Islet of Langerhans (tissue), 1 donor: ENCODE results near the gene GABRG3.

Experiments used
- FAIRE-seq: peaks from one replicate; lab custom pipeline; 2011; peaks lifted over from hg19 to GRCh38; lab: Jason Lieb, UNC

GABRG3 gene

DNA sequence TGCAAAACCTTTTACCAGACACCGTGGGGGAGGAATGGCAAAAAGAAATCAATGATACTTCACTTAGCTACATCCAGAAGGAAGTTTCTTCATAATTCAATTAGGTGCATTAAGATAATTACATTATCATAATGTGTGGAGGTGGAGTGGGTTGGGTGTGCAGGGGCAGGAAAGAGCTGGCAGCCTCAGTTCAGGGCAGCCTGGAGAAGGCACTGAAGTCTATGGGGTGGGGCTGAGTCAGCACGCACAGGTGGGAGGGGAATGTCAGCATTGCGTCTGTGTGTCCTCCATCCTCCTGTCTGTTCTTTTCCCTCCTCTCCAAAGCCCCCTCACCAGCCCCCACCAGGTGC lies 278.8 kb downstream of the GABRG3 start:
- no peak for FAIRE-seq

DNA sequence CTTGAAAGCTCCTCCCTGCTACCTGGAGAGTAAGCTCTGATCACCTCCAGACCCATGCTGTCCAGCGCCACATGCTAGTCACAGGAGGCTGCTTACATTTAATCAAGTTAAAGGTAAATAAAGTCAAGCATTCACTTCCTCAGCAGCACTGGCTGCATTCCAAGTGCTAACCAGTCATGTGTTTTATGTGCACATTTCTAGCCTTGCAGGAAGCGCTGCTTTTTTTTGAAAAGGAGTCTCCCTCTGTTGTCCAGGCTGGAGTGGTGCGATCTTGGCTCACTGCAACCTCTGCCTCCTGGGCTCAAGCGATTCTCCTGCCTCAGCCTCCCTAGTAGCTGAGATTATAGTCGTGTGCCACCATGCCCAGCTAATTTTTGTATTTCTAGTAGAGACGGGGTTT lies 279.2 kb downstream of the GABRG3 start:
- no peak for FAIRE-seq

DNA sequence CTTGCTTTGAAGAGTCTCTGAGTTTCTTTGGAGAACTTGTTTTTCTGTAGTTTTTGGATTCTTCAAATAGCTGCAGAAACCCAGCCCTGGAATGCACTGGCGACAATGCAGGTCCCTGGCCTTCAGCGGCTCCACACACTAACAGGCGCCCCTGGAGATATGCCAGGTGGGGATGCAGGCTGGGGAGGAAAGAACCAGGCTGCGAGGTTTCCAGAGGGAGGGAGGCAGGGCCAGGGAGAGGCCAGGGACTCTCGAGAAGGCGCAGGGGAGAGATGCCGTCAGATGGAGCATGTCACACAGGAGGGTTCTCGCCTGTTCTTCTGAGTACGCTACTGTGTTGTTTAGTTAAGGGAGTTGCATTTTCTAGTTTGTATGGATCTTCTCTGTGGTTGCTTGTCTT lies 283.1 kb downstream of the GABRG3 start:
- FAIRE-seq = no peak

DNA sequence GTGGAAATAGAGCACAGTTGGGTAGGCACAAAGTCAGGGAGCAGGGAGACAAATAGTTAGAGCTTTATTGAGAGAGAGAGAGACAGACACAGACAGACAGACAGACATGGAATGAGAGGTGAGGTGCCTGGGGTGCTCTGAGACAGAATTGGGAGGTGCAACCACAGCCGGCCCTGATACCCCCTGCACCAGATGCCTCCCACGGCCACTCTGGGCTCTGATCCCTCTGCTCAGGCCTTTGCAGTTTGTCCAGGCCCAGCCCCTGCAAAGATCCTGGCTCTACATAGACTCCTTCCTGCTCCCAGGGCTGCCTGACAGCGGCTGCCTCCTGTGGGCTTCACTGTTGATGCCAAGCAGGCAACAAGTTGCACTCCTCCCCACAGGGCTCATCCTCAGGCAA lies 283.8 kb downstream of the GABRG3 start:
- no peak for FAIRE-seq

DNA sequence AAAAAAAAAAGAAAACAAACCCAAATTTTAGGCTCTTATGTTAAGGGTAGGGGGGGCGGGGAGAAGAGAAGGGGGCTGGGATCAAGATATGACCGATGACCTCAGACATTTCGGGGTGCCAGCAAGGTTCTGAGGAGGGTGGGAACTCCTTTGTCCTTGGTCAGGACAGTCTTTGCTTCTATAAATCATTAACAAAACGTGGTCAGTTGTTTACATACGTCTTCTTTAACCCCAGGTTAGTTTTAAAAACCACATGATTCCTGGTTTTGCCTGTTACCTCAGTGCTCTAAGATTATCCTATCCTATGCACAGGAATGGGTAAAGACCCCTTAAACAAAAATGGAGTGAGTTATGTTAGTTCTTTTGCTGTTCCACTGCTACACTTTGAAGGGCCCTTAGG lies 285.5 kb downstream of the GABRG3 start:
- FAIRE-seq = no peak

DNA sequence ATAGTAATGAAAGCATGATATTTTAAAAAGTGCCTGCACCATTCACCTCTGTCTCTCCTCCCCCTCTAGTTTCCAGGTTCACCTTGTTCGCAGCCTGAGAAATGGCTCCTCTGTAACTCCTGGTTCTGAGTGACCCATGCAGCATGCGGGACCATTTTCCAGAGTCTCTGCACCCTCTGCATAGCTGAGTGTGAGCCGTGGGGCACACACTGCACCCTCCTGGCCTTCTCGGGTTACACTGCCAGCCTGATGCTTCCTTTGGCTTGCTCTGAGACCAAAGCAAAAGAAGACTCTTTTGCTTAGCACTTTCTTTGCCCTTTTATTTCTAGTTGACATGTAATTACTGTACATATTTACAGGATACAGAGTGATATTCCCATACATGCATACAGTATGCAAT lies 287.3 kb downstream of the GABRG3 start:
- no peak for FAIRE-seq

DNA sequence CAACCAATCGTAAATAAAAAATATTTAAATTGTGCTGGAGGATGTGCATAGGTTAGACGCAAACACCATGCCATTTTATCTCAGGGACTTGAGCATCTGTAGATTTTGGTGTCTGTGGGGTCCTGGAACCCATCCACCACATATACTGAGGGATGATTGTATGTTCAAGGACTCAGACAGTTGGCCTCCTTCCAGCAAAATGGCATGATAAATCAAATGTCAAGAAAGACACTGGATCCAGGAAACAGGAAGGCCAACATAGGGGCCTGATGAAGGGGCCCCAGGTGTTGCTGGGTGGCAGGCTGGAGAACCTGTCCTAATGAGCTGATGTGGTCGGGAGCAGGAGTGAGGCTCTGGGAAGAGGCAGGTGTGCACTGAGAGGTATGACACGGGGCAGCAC lies 289.5 kb downstream of the GABRG3 start:
- no peak for FAIRE-seq

DNA sequence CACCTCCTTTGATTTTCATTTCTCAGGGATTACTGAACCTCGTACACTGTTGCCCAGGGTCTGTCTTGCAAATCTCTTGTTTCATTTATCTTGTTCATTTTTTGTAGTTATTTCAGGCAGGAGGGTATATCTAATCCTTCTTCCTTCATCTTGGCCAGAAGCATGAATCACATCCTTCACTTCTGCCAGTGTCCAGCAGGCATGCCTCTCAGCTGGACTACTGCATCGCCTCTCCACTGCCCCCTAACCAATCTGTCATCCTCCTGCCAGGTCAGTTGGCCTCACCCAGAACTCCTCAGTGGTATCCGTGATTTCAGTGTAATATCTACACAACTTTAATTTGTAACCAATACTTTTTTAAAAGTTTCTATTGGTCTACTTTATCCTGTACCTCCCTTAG lies 297.9 kb downstream of the GABRG3 start:
- FAIRE-seq = no peak

DNA sequence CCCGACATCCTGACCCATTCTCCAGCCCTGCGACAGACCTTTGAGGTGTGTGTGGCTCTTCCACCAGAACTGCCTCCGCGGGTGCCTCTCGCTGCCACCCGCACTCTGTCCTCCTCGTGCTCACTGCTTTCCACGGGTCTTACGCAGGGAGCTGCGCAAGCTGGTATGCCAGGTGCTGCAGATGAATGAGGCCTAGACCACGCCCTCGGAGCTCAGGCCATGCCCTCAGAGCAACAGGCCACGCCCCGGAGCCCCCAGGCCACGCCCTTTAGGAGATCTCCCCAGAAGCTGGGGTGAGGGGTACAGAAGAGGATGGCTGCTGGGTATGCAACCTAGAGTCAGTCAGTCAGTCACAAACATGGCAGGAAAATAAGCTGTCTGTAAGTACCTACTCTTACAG lies 300.3 kb downstream of the GABRG3 start:
- FAIRE-seq = no peak

DNA sequence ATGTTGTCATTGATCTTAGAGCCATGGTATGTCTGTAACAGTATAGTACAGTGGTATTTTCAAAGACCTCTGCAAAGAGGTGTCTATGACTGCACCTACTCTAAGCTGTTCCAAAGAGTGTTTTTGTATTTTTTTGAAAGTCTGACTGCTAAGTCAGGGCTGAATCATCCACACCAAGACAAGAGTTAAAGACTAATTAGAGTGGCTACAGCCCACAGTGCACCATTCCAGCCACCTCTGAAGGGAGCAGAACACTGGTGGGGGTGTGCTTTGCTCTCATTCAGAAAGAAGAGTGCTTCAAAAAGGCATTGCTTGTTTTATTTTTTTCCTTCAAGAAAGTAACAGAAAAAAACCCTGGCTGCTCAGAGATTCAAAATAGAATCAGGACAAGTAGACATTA lies 301.4 kb downstream of the GABRG3 start:
- FAIRE-seq = no peak

DNA sequence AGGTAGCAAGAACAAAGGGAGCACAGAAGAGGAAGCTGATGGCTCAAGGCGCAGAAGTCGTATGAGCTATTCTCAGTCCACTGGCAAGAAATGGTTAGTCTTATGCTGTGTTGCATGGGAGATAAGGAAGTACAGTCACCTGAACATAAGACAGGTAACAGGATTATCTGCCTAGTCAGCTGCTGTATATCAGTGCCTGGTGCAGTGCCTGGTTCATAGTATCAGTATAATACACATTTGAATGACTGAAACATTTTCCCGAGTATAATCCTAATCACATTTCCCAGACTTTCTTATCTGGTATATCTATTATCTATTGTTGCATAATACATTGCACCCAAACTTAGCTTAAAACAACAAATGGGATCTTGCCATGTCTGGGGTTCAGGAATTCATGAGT lies 302.5 kb downstream of the GABRG3 start:
- no peak for FAIRE-seq

DNA sequence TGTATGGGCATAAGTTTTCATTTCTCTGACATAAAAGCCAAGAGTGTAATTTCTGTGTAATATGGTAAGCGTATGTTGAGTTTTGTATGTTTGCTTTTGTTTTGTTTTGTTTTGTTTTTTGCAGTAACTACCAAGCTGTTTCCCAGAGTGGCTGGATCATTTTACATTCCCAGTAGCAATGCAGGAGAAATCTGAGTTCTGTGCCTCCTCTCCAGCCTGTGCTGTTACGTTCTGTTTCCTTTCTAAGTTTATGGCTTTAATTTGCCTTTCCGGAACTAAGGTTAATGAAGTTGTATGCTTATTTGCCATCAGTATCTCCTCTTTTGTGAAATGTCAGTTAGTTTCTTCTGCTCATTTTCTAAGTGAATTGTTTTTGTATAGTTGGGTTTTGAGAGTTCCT lies 307.8 kb downstream of the GABRG3 start:
- FAIRE-seq = no peak

DNA sequence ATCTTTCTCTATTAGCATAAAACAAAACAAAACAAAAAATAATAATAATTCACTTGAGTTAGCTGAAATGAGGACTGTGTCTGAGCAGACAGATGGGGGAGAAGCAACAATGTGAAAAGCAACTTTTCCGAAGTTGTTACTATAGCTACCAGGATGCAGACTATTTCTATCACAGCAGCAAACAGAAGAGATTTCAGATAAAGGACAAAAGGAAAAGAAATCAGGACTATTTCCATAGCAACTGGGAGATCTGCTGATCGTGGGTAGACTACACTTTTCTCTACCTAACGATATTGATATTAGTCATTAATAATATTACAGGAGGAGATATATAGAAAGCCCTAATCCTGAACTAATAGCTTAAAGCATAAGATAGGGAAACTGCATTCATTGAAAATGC lies 321.7 kb downstream of the GABRG3 start:
- no peak for FAIRE-seq

DNA sequence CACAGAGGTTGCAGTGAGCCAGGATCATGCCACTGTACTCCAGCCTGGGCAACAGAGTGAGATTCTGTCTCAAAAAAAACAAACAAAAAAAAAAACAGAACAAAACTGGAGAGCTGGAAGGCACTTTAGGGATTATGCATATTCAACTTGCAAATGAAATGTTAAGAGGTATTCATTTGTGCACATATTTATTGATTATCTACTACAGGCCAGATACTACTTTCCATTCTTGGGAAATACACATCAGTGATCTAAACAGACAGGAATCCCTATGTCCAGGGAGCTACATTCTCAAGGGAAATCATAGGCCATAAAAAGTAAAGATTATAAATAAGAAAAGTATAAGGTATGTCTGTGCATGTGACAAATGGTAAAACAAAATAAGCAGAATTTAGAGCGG lies 322.6 kb downstream of the GABRG3 start:
- no peak for FAIRE-seq

DNA sequence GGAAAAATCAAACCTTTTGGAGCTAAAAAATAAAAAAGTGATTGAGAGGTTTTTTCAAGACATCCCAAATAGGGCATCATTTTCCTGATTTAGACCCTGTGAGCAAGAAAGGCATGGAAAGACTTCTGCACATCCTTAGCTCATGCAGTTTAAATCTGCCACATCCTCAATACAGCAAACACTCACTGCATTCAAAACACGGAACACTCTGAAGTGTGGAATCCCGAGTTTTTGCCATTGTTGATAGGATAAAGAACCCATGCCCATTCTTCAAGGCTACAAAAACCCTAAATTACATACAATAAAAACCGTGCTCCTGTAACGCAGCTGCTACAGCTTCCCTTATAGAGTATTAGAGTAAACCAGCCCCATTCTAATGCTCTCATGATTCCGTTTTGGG lies 346.8 kb downstream of the GABRG3 start:
- FAIRE-seq = no peak

DNA sequence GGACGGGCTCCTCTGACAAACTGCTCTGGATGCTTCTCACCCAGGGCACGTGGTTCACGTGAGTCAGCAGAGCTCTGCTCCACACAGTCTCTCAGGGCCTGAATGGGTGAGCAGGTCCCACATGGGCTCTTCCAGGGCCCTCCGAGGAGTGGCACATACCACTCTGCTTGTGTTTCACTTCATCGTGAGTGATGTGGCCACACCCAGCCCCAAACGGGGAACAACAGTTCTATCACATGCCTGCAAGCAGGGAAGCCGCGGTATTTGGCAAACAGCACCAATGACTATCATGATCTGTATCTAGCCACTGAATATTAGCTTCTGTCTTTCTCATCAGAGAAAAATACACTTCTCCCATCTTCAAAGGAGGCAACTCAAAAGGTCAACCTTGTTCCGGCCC lies 352.8 kb downstream of the GABRG3 start:
- no peak for FAIRE-seq

DNA sequence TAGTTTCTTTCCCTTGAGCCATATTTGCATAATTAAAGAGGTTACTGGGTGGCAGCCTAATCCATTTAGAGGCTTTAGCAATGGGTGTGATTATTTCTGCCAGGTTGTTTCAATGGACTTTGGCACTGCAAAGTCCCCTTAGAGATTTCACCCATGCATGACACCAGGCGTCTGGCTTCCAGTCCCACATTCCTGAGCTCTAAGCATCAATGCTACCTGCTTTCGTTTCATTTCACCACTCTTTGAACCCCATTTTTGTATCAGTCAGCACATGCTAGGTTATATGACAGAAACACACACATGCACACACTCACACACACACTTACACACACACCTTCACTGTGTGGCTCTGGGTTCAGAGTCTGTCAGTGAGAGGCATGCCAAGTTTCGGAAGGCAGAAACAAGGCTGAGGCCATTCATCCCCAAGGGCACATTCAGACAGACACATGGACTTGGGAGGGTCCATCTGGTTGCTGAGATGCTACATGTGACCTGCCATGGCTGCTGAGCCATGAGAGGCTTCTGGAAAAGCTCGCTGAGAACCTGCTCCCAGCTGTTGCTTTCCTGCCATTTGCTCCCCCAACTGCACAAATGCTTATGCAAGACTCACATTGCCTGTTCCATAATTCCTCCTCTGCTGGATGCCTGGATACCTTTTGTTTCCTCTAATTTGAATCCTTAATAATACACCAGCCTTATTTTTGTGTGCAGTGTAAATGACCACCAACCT lies 354.1 kb downstream of the GABRG3 start:
- no peak for FAIRE-seq

DNA sequence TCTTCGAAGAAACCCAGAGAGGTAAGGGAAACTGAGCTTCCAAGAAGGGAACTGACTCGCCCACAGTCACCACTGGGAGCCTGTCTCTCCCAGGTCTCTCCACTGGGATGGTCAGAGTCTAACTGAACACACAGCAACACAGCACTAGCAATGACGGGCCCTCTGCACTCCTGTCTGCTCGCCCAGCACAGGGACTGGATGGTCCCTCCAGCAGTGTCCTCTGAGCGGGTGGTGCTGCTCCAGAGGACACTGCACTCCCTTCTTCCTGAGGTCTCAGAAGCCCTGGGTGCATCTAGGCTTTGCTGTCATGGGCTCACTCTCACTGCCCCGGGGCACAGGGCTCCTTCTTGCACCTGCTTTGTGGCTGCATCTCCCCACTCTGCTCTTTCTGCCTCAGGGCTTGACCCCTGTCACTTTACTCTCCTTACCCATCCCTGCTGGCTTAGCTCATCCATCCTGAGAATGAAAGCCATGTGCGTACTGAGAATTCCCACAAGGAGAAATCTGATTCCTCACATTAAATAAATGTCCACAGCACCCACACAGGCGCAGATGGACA lies 356.6 kb downstream of the GABRG3 start:
- no peak for FAIRE-seq

DNA sequence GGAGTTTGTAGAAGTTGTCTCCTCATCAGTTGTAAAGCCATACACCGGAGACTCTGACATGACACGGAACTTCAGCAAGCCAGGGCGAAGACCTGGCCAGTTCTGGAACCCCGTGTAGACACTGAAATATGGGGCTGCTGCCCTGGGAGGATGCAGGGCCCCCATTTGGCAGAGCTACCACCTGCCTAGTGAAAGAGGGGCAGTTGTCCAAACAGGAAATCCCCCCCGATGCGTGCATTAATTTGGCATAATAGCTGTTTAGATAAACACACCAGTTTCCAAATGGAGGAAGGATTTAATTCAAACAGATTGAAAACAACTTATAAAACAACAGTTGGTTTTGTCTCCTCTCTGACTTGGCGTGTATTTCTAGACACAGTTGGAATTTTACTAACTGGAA lies 357.2 kb downstream of the GABRG3 start:
- no peak for FAIRE-seq

DNA sequence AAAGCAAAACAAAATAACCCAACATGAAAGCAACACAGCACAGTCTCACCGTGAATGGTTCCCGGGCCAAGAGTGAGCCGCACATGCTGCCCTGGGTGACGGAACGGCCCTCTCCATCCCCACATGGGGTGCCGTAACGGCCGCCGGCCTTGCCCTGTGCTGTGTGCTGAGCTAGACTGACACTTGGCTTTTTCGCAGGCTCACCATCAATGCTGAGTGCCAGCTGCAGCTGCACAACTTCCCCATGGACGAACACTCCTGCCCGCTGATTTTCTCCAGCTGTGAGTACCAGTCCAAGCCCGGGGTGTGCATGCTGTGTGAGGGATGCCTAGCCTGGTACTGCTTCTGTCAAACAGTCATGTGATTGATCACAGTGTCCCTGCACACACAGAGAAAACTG lies 357.6 kb downstream of the GABRG3 start:
- FAIRE-seq = no peak

DNA sequence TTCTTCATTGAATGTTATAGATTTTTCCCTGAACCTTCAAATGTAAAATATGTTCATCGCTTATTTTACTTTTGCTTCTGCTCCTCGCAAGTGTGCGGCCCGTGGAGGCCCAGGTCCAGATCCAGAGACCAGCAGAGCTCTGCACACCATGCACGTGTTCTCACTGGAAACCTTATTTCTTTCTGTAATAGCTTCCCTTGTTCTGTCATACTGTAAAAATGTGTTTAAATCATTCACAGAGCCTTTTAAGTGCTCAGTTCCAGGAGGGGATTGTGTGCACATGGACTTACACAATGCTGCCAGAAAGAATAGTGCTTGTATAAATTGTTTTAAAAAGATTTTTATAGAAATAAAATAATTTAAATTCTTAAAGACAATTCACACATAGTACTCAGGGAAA lies 359.3 kb downstream of the GABRG3 start:
- no peak for FAIRE-seq

DNA sequence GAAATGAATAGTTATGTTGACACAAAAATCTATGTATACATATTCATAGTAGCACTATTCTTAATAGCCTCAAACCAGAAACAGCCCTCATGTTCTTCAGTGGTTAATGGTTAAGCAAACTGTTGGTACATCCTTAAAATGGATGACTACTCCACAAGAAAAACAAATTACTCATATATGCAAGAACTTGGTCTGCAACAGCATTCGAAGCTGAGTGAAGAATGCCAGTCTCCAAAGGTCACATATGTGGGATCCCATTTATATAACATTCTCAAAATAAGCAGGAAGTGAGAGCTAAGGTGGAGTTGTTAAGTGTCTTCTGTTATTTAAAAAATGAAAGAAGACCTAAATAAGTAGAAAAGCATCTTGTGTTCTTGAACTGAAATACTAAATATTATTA lies 365.7 kb downstream of the GABRG3 start:
- FAIRE-seq = no peak

DNA sequence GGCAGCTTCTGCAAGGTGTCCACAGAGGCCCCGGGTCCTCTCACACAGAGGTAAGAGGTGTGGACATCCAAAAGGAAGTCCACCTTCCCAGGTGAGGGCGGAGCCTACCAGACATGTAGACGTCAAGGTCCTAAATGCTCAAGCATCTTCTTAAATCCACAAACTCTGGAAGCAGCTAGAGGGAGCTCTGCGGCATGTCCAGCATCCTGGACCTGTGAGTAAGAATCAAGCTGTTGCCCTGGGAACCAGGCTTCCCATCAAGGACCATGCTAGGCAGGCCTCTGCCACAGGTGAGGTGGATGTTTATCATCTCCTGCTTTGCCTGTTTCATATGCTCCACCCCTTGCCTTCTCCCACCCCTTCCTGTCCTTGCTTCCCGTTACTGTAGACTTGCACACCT lies 368.2 kb downstream of the GABRG3 start:
- FAIRE-seq = no peak

DNA sequence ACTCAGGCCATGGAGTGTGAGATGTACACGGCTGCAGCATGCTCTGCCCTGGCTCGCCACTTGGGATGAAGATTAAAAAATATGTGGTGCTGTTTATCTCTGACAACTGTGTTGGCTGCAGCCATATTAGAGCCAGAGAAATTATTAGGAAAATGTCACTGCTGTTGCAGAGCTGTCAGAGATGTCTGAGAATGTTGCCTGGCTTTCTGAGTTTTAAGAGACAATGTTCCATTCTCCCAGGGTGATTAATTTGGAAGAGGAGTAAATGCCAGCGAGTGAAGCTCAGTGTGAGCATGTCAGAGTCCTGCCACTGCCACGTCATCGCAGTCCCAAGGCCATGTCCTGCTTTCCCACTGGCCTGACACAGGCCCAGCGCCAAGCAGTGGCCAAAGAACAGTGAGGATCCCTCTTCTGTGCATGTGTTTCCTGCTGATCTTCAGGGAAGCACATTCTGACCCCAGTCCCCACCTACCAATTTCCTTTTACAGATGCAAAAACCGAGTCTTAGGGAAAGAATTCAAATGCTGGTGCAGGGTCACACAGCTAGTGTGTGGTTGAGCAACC lies 370.9 kb downstream of the GABRG3 start:
- no peak for FAIRE-seq
